SK-N-MC (cell line): ENCODE measurements around the gene KDM2A.

Experiments
- EZH2 ChIP-seq: fragments of 200-600 bp; sonication (generic); IDR thresholded peaks from one replicate; pipeline ENCODE4 v1.6.1; 2017; ENCODE audit warnings: antibody characterized with exemption
- POLR2AphosphoS5 ChIP-seq: IDR thresholded peaks from 2 replicates; pipeline ENCODE4 v1.6.1; 2012; ENCODE audit warnings: mild to moderate bottlenecking, low read depth, low read length, borderline replicate concordance

- TF ChIP-seq EZH2 (no peak), POLR2AphosphoS5 (no peak)
Observed at GRCh38 chr11:67085617-67086016, 33.4 kb upstream of the KDM2A start.
